IMR-90 (cell line): ENCODE results near the gene TUBB6. TPM values are rescaled to one million over a fixed set of nuclear protein-coding genes. Genes with fewer than 3 reads are reported as not detected.
A peak's percentile ranks its signal among the peaks of the same experiment; 100 is the strongest.

ENCODE experiments used
- ATAC-seq: fragments of 200-7000 bp; cut with Tn5 transposase; 2 replicates; pipeline ENCODE4 v1.9.1; 2020; ENCODE audit warnings: low read depth, mild to moderate bottlenecking, moderate library complexity
- BruUV-seq: library from RNA; stranded (reverse); fragments of 400-500 nt; replicated peaks from 2 replicates; lab custom pipeline; 2021; lab: Mats Ljungman, UMichigan
- CTCF ChIA-PET: fragments of 300-600 bp; formaldehyde crosslinking; extraction: SDS; loops from one replicate; lab custom pipeline; 2021; ENCODE audit warnings: antibody characterized with exemption; lab: Yijun Ruan, JAX
- POLR2A ChIA-PET: fragments of 300-600 bp; sonication (Branson Sonifier 250); formaldehyde crosslinking; loops from one replicate; lab custom pipeline; 2022; ENCODE audit warnings: antibody characterized with exemption; ENCODE audit not compliant: unreplicated experiment; lab: Charles Lee
- DNase-seq: peaks from one replicate; pipeline ENCODE4 v3.0.0; 2013
- H2AFZ ChIP-seq: replicated peaks from 2 replicates; pipeline ENCODE3; 2013; ENCODE audit warnings: low read length, mild to moderate bottlenecking; ENCODE audit not compliant: poor library complexity
- H2AK5ac ChIP-seq: 2 replicates; pipeline ENCODE4 v1.6.1; 2013; ENCODE audit warnings: low read depth, low read length, inconsistent platforms
- H2AK9ac ChIP-seq: replicated peaks from 2 replicates; pipeline ENCODE3; 2013; ENCODE audit warnings: mild to moderate bottlenecking, low read depth, low read length, moderate library complexity; ENCODE audit not compliant: poor library complexity
- H2BK120ac ChIP-seq: 2 replicates; pipeline ENCODE4 v1.6.1; 2013; ENCODE audit warnings: low read depth, low read length, inconsistent platforms
- H2BK15ac ChIP-seq: 3 replicates; pipeline ENCODE4 v1.6.1; 2013; ENCODE audit warnings: low read depth, low read length, inconsistent platforms
- H2BK20ac ChIP-seq: 2 replicates; pipeline ENCODE4 v1.6.1; 2013; ENCODE audit warnings: low read depth, mild to moderate bottlenecking, inconsistent platforms, low read length, moderate library complexity
- H2BK5ac ChIP-seq: 2 replicates; pipeline ENCODE4 v1.6.1; 2013; ENCODE audit warnings: mild to moderate bottlenecking, low read depth, low read length, inconsistent platforms; ENCODE audit not compliant: poor library complexity, severe bottlenecking
- H3K14ac ChIP-seq: replicated peaks from 2 replicates; pipeline ENCODE4 v1.6.1; 2013; ENCODE audit warnings: low read depth, low read length, inconsistent platforms
- H3K18ac ChIP-seq: 2 replicates; pipeline ENCODE4 v1.6.1; 2013; ENCODE audit warnings: low read depth, low read length, control low read depth
- H3K23ac ChIP-seq: 2 replicates; pipeline ENCODE4 v1.6.1; 2013; ENCODE audit warnings: low read depth, low read length, inconsistent platforms
- H3K27ac ChIP-seq: 2 replicates; pipeline ENCODE4 v1.5.1; 2013; ENCODE audit warnings: mild to moderate bottlenecking, control low read depth, low read length; ENCODE audit not compliant: insufficient read depth
- H3K27me3 ChIP-seq: 2 replicates; pipeline ENCODE4 v1.6.1; 2013; ENCODE audit warnings: low read length; ENCODE audit not compliant: control insufficient read depth, insufficient read depth
- H3K36me3 ChIP-seq: 2 replicates; pipeline ENCODE4 v1.6.1; 2013; ENCODE audit warnings: low read length, mixed read lengths; ENCODE audit not compliant: control insufficient read depth, insufficient read depth
- H3K4ac ChIP-seq: 2 replicates; pipeline ENCODE4 v1.6.1; 2013; ENCODE audit warnings: low read depth, low read length, inconsistent platforms
- H3K4me1 ChIP-seq: 2 replicates; pipeline ENCODE4 v1.6.1; 2013; ENCODE audit warnings: low read length, mixed read lengths; ENCODE audit not compliant: control insufficient read depth, insufficient read depth
- H3K4me2 ChIP-seq: 2 replicates; pipeline ENCODE4 v1.6.1; 2013; ENCODE audit warnings: low read depth, mild to moderate bottlenecking, control low read depth, low read length, moderate library complexity
- H3K4me3 ChIP-seq: 2 replicates; pipeline ENCODE4 v1.5.1; 2013; ENCODE audit warnings: low read depth, mild to moderate bottlenecking, control low read depth, low read length, moderate library complexity; ENCODE audit not compliant: insufficient read depth
- H3K56ac ChIP-seq: 2 replicates; pipeline ENCODE4 v1.6.1; 2013; ENCODE audit warnings: low read length, inconsistent platforms; ENCODE audit not compliant: insufficient read depth; ENCODE audit errors: extremely low read depth
- H3K79me1 ChIP-seq, 2 experiments: 2 replicates each; pipeline ENCODE4 v1.6.1; 2013; ENCODE audit warnings: low read length in 2 of 2, inconsistent platforms in 1 of 2, low read depth in 1 of 2
- H3K9ac ChIP-seq: 2 replicates; pipeline ENCODE4 v1.6.1; 2013; ENCODE audit warnings: low read depth, low read length, control low read depth
- H3K9me1 ChIP-seq: 2 replicates; pipeline ENCODE4 v1.6.1; 2013; ENCODE audit warnings: low read length, inconsistent platforms; ENCODE audit not compliant: insufficient read depth
- H3K9me3 ChIP-seq: 2 replicates; pipeline ENCODE4 v1.6.1; 2013; ENCODE audit warnings: low read length; ENCODE audit not compliant: control insufficient read depth, insufficient read depth
- H4K20me1 ChIP-seq: 2 replicates; pipeline ENCODE4 v1.6.1; 2013; ENCODE audit warnings: low read length, inconsistent platforms; ENCODE audit not compliant: insufficient read depth
- H4K5ac ChIP-seq: 2 replicates; pipeline ENCODE4 v1.6.1; 2013; ENCODE audit warnings: mild to moderate bottlenecking, low read depth, low read length, control low read depth
- H4K8ac ChIP-seq, 2 experiments: 2 replicates each; pipeline ENCODE4 v1.6.1; 2013; ENCODE audit warnings: low read depth in 2 of 2, low read length in 2 of 2, control low read depth in 1 of 2, inconsistent platforms in 1 of 2
- H4K91ac ChIP-seq: 2 replicates; pipeline ENCODE4 v1.6.1; 2013; ENCODE audit warnings: low read depth, low read length, inconsistent platforms; ENCODE audit not compliant: insufficient read depth
- BHLHE40 ChIP-seq: fragments of 150-350 bp; IDR thresholded peaks from 2 replicates; pipeline ENCODE4 v1.6.1; 2016; ENCODE audit warnings: mild to moderate bottlenecking, low read depth, low read length
- CEBPB ChIP-seq: IDR thresholded peaks from 2 replicates; pipeline ENCODE4 v1.6.1; 2012; ENCODE audit warnings: low read depth, low read length, improper control_type of control experiment
- CTCF ChIP-seq: conservative IDR thresholded peaks from 2 replicates; pipeline ENCODE4 v1.5.1; 2012; ENCODE audit warnings: mild to moderate bottlenecking, low read depth, low read length, improper control_type of control experiment
- ELK1 ChIP-seq: fragments of 150-350 bp; IDR thresholded peaks from 2 replicates; pipeline ENCODE4 v1.6.1; 2016; ENCODE audit warnings: low read depth, mild to moderate bottlenecking, low read length, moderate library complexity, borderline replicate concordance
- MAFK ChIP-seq: IDR thresholded peaks from 2 replicates; pipeline ENCODE4 v1.6.1; 2012; ENCODE audit warnings: low read depth, low read length, improper control_type of control experiment
- MXI1 ChIP-seq: IDR thresholded peaks from 2 replicates; pipeline ENCODE4 v1.6.1; 2012; ENCODE audit warnings: low read depth, mild to moderate bottlenecking, low read length, moderate library complexity, borderline replicate concordance
- RCOR1 ChIP-seq: IDR thresholded peaks from 2 replicates; pipeline ENCODE4 v1.6.1; 2012; ENCODE audit warnings: mild to moderate bottlenecking, low read length, improper control_type of control experiment; ENCODE audit not compliant: insufficient replicate concordance
- SMC3 ChIP-seq: fragments of 150-350 bp; IDR thresholded peaks from 2 replicates; pipeline ENCODE4 v1.6.1; 2016; ENCODE audit warnings: low read depth, mild to moderate bottlenecking, antibody characterized with exemption, low read length, moderate library complexity
- WGBS, 2 experiments: methylation state at CpG; one replicate each; pipeline versions ENCODE4 v1.1.5 to v1.1.7; 2013; ENCODE audit warnings: missing lambda C conversion rate in 2 of 2; ENCODE audit not compliant: insufficient read length in 1 of 2; ENCODE audit errors: extremely low coverage in 2 of 2; 5-methylcytosine and 5-hydroxymethylcytosine counted together
- dilution Hi-C: fragments of 300-500 bp; cut with HindIII; formaldehyde crosslinking; loops from one replicate; pipeline ENCODE4 v1.14.3; 2018; ENCODE audit warnings: low sequenced_read_pairs; ENCODE audit not compliant: unreplicated experiment
- in situ Hi-C: fragments of 300-500 bp; cut with MboI; formaldehyde crosslinking; loops from 3 replicates; pipeline ENCODE4 v1.14.3; 2019; ENCODE audit warnings: low sequenced_read_pairs, inconsistent platforms, mixed read lengths
- intact Hi-C: fragments of 100-400 bp; cut with micrococcal nuclease; formaldehyde crosslinking; loops from 2 replicates; pipeline ENCODE4 v1.10.0; 2022
- polyA plus RNA-seq, 3 experiments: library from polyadenylated mRNA; depleted of rRNA; stranded (reverse); fragments of >200 nt; gene quantifications; 2 replicates each; pipeline ENCODE4 v1.2.3, GENCODE V29; 2012; ENCODE audit warnings: low replicate concordance in 1 of 3
- total RNA-seq: library from RNA; depleted of rRNA; stranded (reverse); fragments of >200 nt; gene quantifications from 2 replicates; pipeline ENCODE4 v1.2.3, GENCODE V29; 2012

Gene TUBB6
- total and polyA plus RNA-seq, 2 of the 4 experiments (the other 2 are of a cell fraction): 927 to 1,040 TPM

GRCh38 chr18:12291161-12291560 lies 16.9 kb upstream of the TUBB6 start:
- Histone ChIP-seq H4K91ac (no peak overlapping the region), H3K9me3 (no peaks in the 10 kb centered on the region), H3K4me2 (no peak overlapping the region), H2BK5ac (no peak overlapping the region), H2AK9ac (no peak overlapping the region), H2BK120ac (no peak overlapping the region), H3K27me3 (no peaks in the 10 kb centered on the region), H3K27ac (no peak overlapping the region), H4K5ac (no peak overlapping the region), H3K36me3 (no peaks in the 10 kb centered on the region), H2BK15ac (no peak overlapping the region), H3K4me3 (no peak overlapping the region), H4K20me1 (no peaks in the 10 kb centered on the region), H2BK20ac (no peak overlapping the region), H3K4ac (no peak overlapping the region), H3K79me1 (no peaks in the 10 kb centered on the region), H3K56ac (no peak overlapping the region), H2AFZ (peak overlapping the region; percentile 4), H2AK5ac (no peak overlapping the region), H3K9me1 (peaks cover 5% of the 10 kb centered on the region; the same call in 1 of the 2 replicates), H3K4me1 (peaks cover 11% of the 10 kb centered on the region), H4K8ac (no peak overlapping the region), H3K9ac (no peak overlapping the region), H3K18ac (no peak overlapping the region), H3K14ac (no peak overlapping the region), H3K23ac (no peak overlapping the region)
- intact Hi-C loops (no loop called here), dilution Hi-C loops (no loop called here), in situ Hi-C loops (no loop called here)
- CTCF ChIA-PET: no interaction called here
- no TSS peak for BruUV-seq
- ATAC-seq: no peak
- WGBS, 2 experiments: 100% methylated on average over 1 of the region's 6 CpGs; no CpG with 5 or more reads in 1 of the 2 experiments
- no peak for DNase-seq
- POLR2A ChIA-PET: no interaction called here
- TF ChIP-seq RCOR1: no peak
- TF ChIP-seq CEBPB: no peak
- no peak for TF ChIP-seq MXI1
- TF ChIP-seq SMC3: no peak
- no peak for TF ChIP-seq BHLHE40
- no peak for TF ChIP-seq CTCF
- TF ChIP-seq ELK1: no peak
- TF ChIP-seq MAFK: no peak
